AG09309 (cell line): Measurements from ENCODE around the gene MSANTD4.

Experiments used
- DNase-seq: peaks from one replicate; pipeline ENCODE4 v3.0.0-alpha.2; 2010; ENCODE audit warnings: low read depth
- H3K4me3 ChIP-seq: 2 replicates; pipeline ENCODE4 v1.5.1; 2011; ENCODE audit warnings: mild to moderate bottlenecking, low read depth, low read length, moderate library complexity; ENCODE audit not compliant: control insufficient read depth
- TF ChIP-seq, protein P1 (sequence below): IDR thresholded peaks from 2 replicates; pipeline ENCODE4 v1.5.1; 2011; ENCODE audit warnings: mild to moderate bottlenecking, low read depth, low read length, inconsistent platforms; ENCODE audit not compliant: insufficient read depth, control insufficient read depth; ENCODE audit errors: missing control alignments

The MSANTD4 gene

DNA sequence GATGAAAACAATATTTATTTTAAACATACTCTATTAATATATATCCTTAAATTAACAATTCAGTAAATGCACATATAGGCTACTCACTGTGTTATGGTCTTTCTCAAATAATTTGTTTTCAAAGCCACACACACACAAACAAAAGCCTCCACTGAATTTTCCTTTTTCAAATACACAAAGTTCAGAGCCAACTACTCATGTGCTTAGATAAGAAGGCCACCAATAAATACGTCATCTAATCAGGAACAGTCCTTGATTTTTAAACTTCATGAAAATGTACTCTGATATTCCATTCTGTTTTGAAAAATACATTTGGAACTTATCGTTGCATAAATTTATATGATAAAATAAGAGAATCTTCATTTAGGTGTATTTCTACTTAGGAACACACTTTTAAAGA, 29.1 kb upstream of the MSANTD4 start:
- DNase-seq: no peak
- TF ChIP-seq, protein P1, sequence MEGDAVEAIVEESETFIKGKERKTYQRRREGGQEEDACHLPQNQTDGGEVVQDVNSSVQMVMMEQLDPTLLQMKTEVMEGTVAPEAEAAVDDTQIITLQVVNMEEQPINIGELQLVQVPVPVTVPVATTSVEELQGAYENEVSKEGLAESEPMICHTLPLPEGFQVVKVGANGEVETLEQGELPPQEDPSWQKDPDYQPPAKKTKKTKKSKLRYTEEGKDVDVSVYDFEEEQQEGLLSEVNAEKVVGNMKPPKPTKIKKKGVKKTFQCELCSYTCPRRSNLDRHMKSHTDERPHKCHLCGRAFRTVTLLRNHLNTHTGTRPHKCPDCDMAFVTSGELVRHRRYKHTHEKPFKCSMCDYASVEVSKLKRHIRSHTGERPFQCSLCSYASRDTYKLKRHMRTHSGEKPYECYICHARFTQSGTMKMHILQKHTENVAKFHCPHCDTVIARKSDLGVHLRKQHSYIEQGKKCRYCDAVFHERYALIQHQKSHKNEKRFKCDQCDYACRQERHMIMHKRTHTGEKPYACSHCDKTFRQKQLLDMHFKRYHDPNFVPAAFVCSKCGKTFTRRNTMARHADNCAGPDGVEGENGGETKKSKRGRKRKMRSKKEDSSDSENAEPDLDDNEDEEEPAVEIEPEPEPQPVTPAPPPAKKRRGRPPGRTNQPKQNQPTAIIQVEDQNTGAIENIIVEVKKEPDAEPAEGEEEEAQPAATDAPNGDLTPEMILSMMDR: no peak
- no peak overlapping the region for H3K4me3 ChIP-seq

DNA sequence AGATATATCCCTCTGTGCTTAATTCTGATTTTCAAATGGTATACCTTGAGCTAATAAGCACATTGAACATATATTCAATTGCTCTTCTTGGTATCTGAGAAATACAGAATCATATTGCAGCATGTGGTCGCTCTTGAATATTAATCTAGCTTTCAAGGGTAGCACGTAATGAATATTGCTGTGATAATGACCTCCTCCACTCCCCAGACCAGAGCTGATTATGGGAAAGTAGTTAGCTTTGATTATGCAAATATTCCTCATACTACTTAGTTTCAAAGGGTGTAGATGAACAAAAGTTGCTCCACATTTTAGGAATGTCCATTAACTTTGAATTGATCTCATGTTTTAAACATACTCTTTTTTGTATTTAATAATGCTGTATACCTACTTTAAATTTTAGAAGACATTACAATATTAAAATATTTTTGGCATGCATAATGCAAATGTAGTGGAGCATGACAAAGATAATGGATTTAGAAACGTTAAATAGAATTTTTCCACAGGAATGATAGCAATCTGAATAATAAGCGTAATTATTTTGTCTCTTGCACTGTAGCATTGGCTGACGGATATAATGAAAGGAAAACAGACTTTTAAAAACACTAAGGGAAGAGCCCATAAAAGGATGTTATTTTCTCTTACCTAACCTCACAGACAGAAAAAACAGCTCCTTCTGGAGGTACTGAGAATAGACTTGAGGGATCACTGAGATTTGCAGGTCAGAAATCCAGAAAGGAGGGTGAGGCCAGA, 27.9 kb upstream of the MSANTD4 start:
- TF ChIP-seq, protein P1: no peak
- no peak overlapping the region for H3K4me3 ChIP-seq
- no peak for DNase-seq

DNA sequence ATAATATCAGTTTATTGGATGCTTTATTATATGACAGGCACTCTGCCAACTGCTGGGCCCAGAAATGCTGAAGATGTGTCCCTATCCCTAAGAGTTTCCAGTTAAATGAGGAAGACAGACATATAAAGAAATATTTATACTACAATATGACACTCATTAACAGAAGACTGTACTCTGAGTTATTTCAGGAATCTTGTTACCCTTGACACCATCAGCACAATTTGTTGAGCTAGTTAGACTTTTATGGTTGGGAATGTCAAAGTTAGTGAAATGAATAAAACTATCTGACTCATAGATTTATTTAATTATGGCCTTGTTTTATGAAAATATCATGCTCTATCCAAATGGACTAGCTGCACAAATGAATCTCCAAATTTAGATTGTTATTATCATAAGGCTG, 25.6 kb upstream of the MSANTD4 start:
- DNase-seq: no peak
- H3K4me3 ChIP-seq: no peak overlapping the region
- TF ChIP-seq, protein P1: no peak

DNA sequence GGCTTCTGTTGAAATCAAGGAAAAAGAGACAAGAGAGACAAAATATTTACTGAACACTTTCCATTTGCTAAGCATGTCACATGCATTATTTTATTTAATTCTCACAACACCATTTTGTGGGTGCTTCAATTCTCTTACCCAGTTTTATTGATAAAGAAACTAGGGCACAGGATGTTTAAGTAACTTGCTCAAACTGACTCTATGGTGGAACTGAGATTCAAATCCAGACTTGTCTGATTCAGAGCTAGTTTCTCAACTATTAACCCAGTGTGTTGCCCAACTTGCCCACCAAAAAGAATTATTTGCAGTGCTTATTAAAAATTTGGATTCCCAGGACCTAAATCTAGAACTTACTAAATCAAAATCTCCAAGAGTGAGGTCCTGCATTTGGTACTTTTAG, 21.5 kb upstream of the MSANTD4 start:
- H3K4me3 ChIP-seq: no peak overlapping the region
- TF ChIP-seq, protein P1: no peak
- DNase-seq: no peak

DNA sequence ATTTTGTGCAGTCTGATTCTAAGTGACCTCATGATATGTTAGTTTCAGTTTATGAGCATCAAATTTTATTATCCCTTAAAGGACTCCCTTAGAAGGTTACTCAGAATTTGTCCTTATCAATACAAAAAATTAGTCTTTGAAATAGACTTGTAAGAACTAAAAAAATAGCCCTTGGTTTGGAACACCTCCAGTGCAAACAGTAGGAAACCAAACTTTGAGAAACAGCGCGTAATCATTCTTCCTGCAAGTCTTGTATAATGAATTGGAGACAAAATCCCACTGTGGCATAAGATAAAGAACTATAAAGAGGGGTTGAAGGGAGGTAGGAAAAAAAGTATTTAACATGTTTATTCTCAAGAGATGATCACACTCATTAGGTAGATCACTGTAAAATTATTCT, 10.8 kb upstream of the MSANTD4 start:
- TF ChIP-seq, protein P1: no peak
- H3K4me3 ChIP-seq: no peak overlapping the region
- no peak for DNase-seq

DNA sequence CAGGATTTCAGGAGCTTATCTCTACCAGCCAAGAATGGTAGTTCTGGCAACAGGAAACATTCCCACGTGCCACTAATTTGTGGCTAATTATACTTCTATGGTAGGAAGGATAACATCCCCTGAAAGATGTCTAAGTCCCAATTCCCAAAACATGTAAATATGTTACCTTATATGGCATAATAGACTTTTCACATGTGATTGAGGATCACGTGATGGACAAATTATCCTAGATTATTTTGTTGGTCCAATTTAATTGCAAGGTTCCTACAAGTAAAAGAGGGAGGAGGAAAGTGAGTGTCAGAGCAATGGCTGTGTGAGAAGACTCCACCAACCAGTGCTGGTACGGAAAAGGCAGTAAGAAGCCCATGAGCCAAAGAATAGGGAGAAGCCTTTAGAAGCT, 9.9 kb upstream of the MSANTD4 start:
- DNase-seq: no peak
- no peak overlapping the region for H3K4me3 ChIP-seq

More for the DNA sequence above, 9.9 kb upstream of the MSANTD4 start:
- TF ChIP-seq, protein P1: no peak
